K562 (cell line): ENCODE results near the gene SGMS1. TPM values are rescaled to one million over a fixed set of nuclear protein-coding genes. Genes with fewer than 3 reads are reported as not detected.
A peak's percentile ranks its signal among the peaks of the same experiment; 100 is the strongest.

Source experiments
- E2F3 ChIP-seq: fragments of 250-450 bp; sonication (Bioruptor Pico); IDR thresholded peaks from 2 replicates; pipeline ENCODE4 v1.4.0; 2020; ENCODE audit warnings: mild to moderate bottlenecking
- E2F5 ChIP-seq: sonication (generic); formaldehyde crosslinking; IDR thresholded peaks from 2 replicates; pipeline ENCODE4 v1.8.0; 2022; ENCODE audit warnings: mild to moderate bottlenecking, missing genetic modification reagents
- E4F1 ChIP-seq: fragments of 250-450 bp; sonication (Bioruptor Pico); IDR thresholded peaks from 2 replicates; pipeline ENCODE4 v1.5.0; 2021; ENCODE audit warnings: mild to moderate bottlenecking, borderline replicate concordance
- HDAC1 ChIP-seq, 2 experiments: fragments of 450-650 bp; IDR thresholded peaks; 2 replicates each; pipeline ENCODE4 v1.6.1; 2016 to 2017; ENCODE audit warnings: inconsistent platforms in 1 of 2, mild to moderate bottlenecking in 1 of 2, moderate library complexity in 1 of 2
- HOMEZ ChIP-seq: fragments of 250-450 bp; sonication (Bioruptor Pico); IDR thresholded peaks from 2 replicates; pipeline ENCODE4 v1.4.0; 2020; ENCODE audit warnings: mild to moderate bottlenecking, moderate library complexity
- KDM1A ChIP-seq, 2 experiments: fragments of 450-650 bp; IDR thresholded peaks; 2 replicates each; pipeline ENCODE4 v1.6.1; 2016; ENCODE audit warnings: mild to moderate bottlenecking in 2 of 2
- MAFF ChIP-seq: IDR thresholded peaks from 2 replicates; pipeline ENCODE4 v1.6.1; 2012; ENCODE audit warnings: low read length, improper control_type of control experiment
- MECOM ChIP-seq: fragments of 250-450 bp; sonication (Bioruptor Pico); IDR thresholded peaks from 2 replicates; pipeline ENCODE4 v1.8.0; 2022; ENCODE audit warnings: inconsistent platforms
- MTF1 ChIP-seq: fragments of 250-450 bp; sonication (Bioruptor Pico); IDR thresholded peaks from 2 replicates; pipeline ENCODE4 v1.9.0; 2021; ENCODE audit warnings: moderate library complexity, mild to moderate bottlenecking, inconsistent platforms, borderline replicate concordance
- NFRKB ChIP-seq: fragments of 450-650 bp; IDR thresholded peaks from 2 replicates; pipeline ENCODE4 v1.6.1; 2016; ENCODE audit warnings: low read depth
- POU5F1 ChIP-seq: fragments of 150-350 bp; IDR thresholded peaks from 2 replicates; pipeline ENCODE4 v1.6.1; 2014; ENCODE audit warnings: borderline replicate concordance, low read length, low read depth, mild to moderate bottlenecking; ENCODE audit not compliant: partially characterized antibody
- RAD21 ChIP-seq, 2 experiments: fragments of 250-450 bp in 1 of 2; fragments of 450-650 bp in 1 of 2; sonication (Bioruptor Pico) in 1 of 2; formaldehyde crosslinking in 1 of 2; IDR thresholded peaks in 1 of 2; conservative IDR thresholded peaks in 1 of 2; 2 replicates each; pipeline versions ENCODE4 v1.4.0 to v1.8.0; 2020 to 2022; ENCODE audit warnings: mild to moderate bottlenecking in 2 of 2, moderate library complexity in 1 of 2
- RFX1 ChIP-seq: fragments of 450-650 bp; IDR thresholded peaks from 2 replicates; pipeline ENCODE4 v1.6.1; 2016; ENCODE audit warnings: mild to moderate bottlenecking, moderate library complexity
- RNF2 ChIP-seq: sonication (generic); IDR thresholded peaks from 2 replicates; pipeline ENCODE4 v1.6.1; 2016
- RUNX1 ChIP-seq: sonication (generic); IDR thresholded peaks from 2 replicates; pipeline ENCODE4 v1.6.1; 2016; ENCODE audit warnings: antibody characterized with exemption, low read depth
- SMARCE1 ChIP-seq: fragments of 450-650 bp; IDR thresholded peaks from 2 replicates; pipeline ENCODE4 v1.7.1; 2016; ENCODE audit warnings: mild to moderate bottlenecking
- SOX6 ChIP-seq: fragments of 450-650 bp; IDR thresholded peaks from 2 replicates; pipeline ENCODE4 v1.6.1; 2014; ENCODE audit warnings: mild to moderate bottlenecking
- ZBTB2 ChIP-seq: fragments of 450-650 bp; IDR thresholded peaks from 2 replicates; pipeline ENCODE4 v1.6.1; 2016; ENCODE audit warnings: antibody characterized with exemption
- ZNF134 ChIP-seq: fragments of 250-450 bp; sonication (Bioruptor Pico); conservative IDR thresholded peaks from 2 replicates; pipeline ENCODE4 v1.4.0; 2020
- ZNF146 ChIP-seq: IDR thresholded peaks from one replicate; pipeline ENCODE4 v1.6.1; 2018; ENCODE audit warnings: missing compliant biosample characterization; ENCODE audit not compliant: unreplicated experiment
- ZNF175 ChIP-seq: fragments of 200-800 bp; sonication (Bioruptor generic); IDR thresholded peaks from 2 replicates; pipeline ENCODE4 v1.6.1; 2016; ENCODE audit warnings: low read depth, mild to moderate bottlenecking, missing genetic modification characterization, missing compliant biosample characterization
- ZNF197 ChIP-seq: fragments of 200-800 bp; sonication (Bioruptor generic); IDR thresholded peaks from 2 replicates; pipeline ENCODE4 v1.6.1; 2016; ENCODE audit warnings: low read depth, missing genetic modification characterization, missing compliant biosample characterization
- ZNF212 ChIP-seq: fragments of 450-650 bp; formaldehyde crosslinking; IDR thresholded peaks from 2 replicates; pipeline ENCODE4 v1.4.0; 2020; ENCODE audit warnings: mild to moderate bottlenecking
- ZNF431 ChIP-seq: sonication (generic); formaldehyde crosslinking; IDR thresholded peaks from 2 replicates; pipeline ENCODE4 v1.8.0; 2022; ENCODE audit warnings: mild to moderate bottlenecking, missing genetic modification reagents
- ZNF830 ChIP-seq: fragments of 250-450 bp; sonication (Bioruptor Pico); IDR thresholded peaks from 2 replicates; pipeline ENCODE4 v1.5.0; 2021; ENCODE audit warnings: mild to moderate bottlenecking
- polyA plus RNA-seq, 8 experiments: library from polyadenylated mRNA; depleted of rRNA in 4 of 8; stranded (reverse) in 5 of 8; unstranded in 3 of 8; fragments of >200 nt; fragmentation: Nextera tagmentation in 2 of 8; fragmentation: Illumina TruSeq in 1 of 8; extraction: Ambion mirVana in 2 of 8; extraction: Trizol in 1 of 8; gene quantifications; 2 replicates each; pipeline versions ENCODE4 v1.2.1 to v1.2.3, GENCODE V29; 2011 to 2014; ENCODE audit warnings: inconsistent platforms in 1 of 8, missing spikeins in 1 of 8
- total RNA-seq, 7 experiments: library from RNA; depleted of rRNA in 6 of 7; stranded (reverse); fragments of >200 nt in 6 of 7; fragmentation: Illumina TruSeq in 2 of 7; extraction: Trizol in 2 of 7; gene quantifications; 2 replicates each; pipeline versions ENCODE4 v1.2.1 to v1.2.3, GENCODE V29; 2011 to 2021; ENCODE audit warnings: low replicate concordance in 1 of 7

Gene SGMS1
- total and polyA plus RNA-seq, 9 of the 15 experiments (the other 6 are each of a cell fraction or from before 2014, with no cell fraction given) = 22.6 to 232 (median 82.2) TPM

GRCh38 chr10:50624413-50624865 is 683 bp upstream of the SGMS1 start (continued):
- TF ChIP-seq HOMEZ (CRISPR knock-in tag) (no peak), E2F3 (CRISPR knock-in tag) (peak; percentile 80; the same call in 1 of the 2 replicates), MECOM (CRISPR knock-in tag) (no peak), ZNF146 (CRISPR knock-in tag) (no peak), ZNF431 (no peak; the same call in 1 of the 2 replicates), E4F1 (CRISPR knock-in tag) (no peak), SOX6 (peak; percentile 67), ZNF134 (CRISPR knock-in tag) (no peak), ZBTB2 (peak; percentile 92), ZNF830 (CRISPR knock-in tag) (no peak), RAD21 (CRISPR knock-in tag; conservative IDR thresholded peaks at IDR 0.05 in 1 of 2, IDR thresholded peaks at IDR 0.05 in 1 of 2) (no peak; a peak in 1 of 4 replicates), RFX1 (no peak), POU5F1 (peak; percentile 40), ZNF212 (CRISPR knock-in tag) (no peak), ZNF197 (CRISPR knock-in tag) (0 out of 2 replicates have a peak, but pooled peaks have one; percentile 47), MTF1 (CRISPR knock-in tag) (no peak), NFRKB (no peak; the same call in 1 of the 2 replicates), ZNF175 (no peak), KDM1A (IDR thresholded peaks at IDR 0.05) (0 out of 4 replicates have a peak, but pooled peaks of 1 of the 2 experiments have one; percentile 24), RNF2 (peak; percentile 92), MAFF (no peak), HDAC1 (IDR thresholded peaks at IDR 0.05) (peak in 1 of 2 experiments; percentile 80; a peak in 2 of 4 replicates), RUNX1 (no peak), SMARCE1 (peak; percentile 64; the same call in 1 of the 2 replicates), E2F5 (no peak; the same call in 1 of the 2 replicates)
